HUDEP-2 (cell line): Measurements from ENCODE around the gene TMSB10.
A peak's percentile ranks its signal among the peaks of the same experiment; 100 is the strongest.

ENCODE experiments used
- DNase-seq, 76 experiments: peaks; one replicate each; lab custom pipeline; 2025; ENCODE audit not compliant: unreplicated experiment in 76 of 76; lab: John Stamatoyannopoulos, UW

Gene TMSB10

DNA sequence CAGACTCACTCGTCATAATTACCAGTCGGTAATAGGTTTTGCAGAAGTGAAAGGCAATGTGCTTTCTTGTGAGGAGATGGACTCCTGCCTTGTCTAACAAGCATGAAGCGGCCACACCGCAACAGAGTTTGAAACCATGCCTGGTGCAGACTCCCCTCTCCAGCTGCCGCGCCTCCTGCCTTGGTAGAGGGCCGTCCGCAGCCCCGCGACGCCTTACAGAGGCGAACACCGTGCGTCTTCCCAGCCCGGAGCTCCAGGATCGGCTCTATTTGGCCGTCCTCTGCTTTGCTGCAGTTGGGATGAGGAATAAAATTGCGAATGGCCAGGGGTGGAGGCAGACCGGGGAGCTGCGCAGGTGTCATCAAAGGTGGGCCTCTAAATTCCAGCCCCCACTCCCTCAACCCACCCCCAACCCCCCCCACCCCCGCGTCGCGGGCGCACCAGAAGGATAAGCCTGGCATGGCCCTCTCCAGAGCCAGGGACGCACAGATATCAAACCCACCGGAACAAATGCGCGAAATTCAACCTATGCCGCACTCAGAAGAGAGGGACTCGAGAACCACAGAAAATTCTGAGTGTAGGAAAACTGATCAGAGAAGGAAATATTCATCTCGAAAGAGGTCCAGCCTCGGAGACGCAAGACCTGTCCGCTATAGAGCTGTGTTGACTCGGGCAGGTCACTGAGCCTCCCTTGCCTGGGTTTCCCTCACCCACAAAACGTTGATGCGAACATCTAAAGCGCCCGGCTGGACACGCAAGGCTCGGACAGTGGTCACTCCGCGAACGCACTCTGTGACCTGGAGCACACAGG, 25.7 kb upstream of the TMSB10 start:
- DNase-seq = no peak

GRCh38 chr2:84880395-84880644, 25.1 kb upstream of the TMSB10 start:
- DNase-seq = no peak

DNA sequence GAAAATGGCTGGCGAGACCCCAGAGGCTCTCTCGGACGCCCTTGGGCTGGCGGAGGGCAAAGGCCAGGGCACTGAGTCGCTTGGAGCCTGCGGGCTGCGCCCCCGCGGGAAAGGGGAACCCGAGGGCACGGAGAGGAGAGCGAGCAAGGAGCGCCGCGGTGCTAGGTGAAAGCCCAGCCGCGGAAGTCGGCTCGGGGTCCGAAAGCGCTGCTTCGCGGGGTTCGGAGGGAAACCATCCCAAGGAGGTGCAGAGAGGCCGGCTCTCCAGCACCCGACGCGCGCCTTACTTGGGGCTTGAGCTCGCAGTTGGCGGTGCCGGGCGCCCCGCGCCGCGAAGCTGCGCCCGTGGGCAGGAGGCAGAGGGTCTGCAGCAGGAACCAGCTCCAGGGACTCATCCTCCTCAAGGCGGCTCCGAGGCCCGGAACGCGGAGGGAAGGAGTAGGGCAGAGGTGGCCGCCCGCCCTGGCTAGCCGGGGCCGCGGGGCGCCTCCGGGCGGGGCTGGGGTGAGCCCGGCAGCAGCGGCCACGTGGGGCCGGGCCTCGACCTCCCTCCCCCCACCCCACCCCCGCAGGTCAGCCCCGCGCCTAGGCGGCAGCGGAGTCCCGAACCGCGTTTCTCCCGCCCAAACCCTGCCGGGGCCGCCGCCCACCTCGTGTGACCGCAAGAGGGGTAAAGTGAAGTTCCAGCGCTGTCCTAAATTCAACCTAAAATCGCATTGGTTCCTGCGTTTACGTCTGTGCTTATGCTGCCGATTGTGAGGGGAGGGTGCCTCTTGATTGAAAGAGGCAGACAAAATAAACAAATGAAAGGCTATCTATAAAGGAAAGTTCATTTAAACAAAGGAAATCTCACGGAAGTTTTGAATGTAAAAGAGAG, 24.6 kb upstream of the TMSB10 start, which contains the start of gene TRABD2A:
TRABD2A (minus strand) TSS at position 440 of the 877 bp plus-strand sequence; CDS start at position 395, 45 bp downstream.
- DNase-seq = peak in 25 of 76 experiments; percentile 8 to 51 (median 25)

- peak in 71 of 76 experiments; percentile 7 to 82 (median 57) for DNase-seq
Observed at GRCh38 chr2:84881581-84882413, 23.7 kb upstream of the TMSB10 start.

DNA sequence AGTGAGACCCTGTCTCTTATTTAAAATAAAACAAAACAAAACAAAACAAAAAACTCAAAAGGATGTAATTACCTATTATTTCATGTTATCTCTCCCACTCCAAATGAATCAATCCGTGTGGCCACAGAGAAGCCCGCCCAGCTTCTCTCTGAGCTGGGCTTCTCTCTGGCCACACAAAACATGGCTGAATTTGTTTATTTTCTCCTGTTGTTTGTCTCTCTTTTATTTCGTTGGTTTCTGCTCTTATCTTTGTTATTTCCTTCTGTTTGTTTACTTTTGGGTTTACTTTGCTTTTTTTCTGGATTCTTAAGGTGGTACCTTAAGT, 23.1 kb upstream of the TMSB10 start:
- no peak for DNase-seq

- DNase-seq = no peak
Observed at GRCh38 chr2:84882775-84883550, 22.5 kb upstream of the TMSB10 start.

GRCh38 chr2:84884449-84884848, 21.0 kb upstream of the TMSB10 start:
- DNase-seq = no peak

DNA sequence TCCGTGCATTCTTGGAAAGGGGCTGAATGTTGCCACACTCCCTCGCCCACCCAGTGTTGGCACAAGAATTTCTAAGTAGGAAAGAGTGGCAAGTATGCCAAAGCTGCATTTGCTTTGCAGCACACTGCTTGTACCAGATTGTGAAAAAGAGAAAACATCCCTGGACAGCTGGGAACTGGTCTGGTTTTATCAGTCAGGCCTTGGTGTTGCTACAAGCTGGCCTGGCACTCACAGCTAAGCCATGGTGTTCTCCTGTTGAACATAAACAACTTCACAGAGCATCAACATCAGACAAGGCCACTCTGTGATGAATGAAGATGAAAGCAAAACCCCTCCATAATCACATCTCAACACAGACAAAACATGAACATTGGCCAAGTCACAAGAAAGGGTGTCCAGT, 20.3 kb upstream of the TMSB10 start:
- no peak for DNase-seq

- no peak for DNase-seq
Observed at GRCh38 chr2:84886791-84887190, 18.7 kb upstream of the TMSB10 start.

DNA sequence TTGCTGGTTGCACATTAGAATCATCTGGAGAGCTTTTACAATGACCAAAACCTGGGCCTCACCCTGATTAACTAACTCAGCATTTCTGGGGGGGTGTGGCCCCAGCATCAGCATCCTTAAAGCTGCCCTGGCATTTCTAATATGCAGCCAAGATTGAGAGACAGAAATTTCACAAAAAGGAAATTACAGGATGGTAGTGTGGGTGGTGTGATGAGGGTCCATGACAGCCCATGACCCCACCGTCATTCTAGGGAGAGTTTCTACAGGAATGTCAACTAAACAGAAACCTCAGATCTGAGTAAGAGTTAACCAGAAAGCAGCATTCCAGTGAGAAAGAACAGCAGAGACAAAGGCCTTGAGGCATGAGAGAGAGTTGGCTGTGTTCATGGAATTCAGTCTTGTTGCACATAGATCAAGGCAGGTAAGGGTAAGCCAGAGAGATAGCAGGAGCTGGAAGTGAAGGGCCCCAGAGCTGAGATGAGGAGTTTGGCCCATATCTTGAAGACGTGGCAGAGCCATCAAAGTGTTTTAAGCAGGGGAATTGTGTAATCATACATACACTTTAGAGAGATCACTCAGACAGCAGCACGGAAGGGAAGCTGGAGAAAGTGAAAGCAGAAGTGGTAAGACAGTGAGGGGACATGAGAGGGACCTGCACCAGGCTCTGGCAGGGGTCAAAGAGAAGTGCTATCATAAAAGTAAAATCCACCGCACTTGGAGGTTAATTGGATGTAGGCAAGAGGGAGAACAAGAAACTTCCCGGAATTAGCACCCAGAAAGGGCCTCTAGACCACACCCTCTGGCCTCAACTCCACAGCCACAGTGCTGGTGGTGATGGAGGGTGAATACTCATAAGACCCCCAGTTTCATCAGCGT, 16.8 kb upstream of the TMSB10 start:
- DNase-seq = peak in 8 of 76 experiments; percentile 2 to 23 (median 14)

DNA sequence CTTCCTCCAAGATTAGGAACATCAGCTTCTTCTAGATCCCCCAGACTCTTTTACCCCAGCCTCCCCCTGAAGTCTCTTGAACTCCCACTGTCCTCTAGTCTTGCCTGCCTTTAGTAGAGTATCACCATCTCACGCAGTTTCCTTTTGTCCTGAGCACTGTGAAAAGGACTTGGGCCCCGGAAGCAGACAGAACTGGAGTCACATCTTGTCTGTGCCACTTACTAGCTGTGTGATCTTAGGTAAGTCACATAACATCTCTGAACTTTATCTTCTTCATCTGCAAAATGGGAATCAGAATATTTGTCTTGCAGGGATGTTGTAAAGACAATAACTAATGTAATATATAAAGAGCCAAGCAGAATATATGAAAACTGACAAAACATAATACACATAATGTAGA, 16.1 kb upstream of the TMSB10 start:
- DNase-seq = no peak

DNA sequence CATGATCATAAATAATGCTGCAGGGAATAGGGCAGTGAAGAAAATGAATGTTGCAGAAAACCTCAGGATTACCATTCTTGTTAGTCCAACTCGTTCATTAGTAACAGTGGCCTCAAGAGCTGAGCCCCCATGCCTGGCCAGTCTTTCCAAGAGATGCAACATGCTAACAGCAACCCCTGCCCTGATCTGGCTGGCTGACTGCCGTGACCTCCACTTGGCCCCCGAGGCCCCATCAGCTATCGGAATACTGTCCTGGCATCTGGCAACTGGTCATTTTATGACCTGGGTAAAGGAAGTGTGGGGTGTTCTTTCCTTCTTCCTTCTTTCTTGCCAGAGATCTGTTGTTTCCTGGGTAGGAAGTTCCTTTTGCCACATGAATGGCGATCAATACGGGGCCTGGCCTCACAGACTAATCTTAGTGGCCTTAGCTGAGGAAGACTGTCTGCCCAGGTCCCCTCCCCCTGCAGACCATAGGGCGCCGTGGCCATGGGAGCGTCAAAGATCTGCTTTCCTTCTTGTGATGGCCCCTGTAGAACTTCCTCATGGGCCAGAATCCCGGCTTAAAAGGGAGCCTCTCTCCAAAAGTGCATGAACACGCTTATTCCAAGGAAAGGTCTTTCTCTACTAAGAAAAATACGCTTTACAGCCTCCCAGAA, 14.0 kb upstream of the TMSB10 start:
- no peak for DNase-seq

DNA sequence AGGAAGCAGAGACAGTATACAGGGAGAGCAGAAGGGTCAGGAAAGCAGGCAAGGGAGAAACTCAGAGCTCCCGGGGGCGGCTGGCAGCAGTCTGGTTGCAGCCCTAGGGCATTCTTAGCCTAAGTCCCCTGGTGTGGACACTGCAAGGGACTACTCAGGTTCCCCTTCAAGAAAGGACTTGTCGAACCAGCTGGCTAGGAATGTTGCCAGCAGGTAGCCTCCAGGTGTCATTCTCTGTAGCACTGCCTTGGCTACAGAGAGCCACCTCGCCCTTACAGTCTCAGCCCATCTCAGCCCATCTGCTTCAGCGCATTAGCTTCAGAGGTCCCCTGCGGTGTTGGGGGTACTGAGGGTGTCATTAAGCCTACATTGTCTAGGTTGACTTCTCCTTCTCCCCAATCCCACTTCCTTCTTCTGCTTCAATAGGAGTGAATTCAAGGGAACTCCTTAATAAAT, 11.3 kb upstream of the TMSB10 start:
- no peak for DNase-seq

DNA sequence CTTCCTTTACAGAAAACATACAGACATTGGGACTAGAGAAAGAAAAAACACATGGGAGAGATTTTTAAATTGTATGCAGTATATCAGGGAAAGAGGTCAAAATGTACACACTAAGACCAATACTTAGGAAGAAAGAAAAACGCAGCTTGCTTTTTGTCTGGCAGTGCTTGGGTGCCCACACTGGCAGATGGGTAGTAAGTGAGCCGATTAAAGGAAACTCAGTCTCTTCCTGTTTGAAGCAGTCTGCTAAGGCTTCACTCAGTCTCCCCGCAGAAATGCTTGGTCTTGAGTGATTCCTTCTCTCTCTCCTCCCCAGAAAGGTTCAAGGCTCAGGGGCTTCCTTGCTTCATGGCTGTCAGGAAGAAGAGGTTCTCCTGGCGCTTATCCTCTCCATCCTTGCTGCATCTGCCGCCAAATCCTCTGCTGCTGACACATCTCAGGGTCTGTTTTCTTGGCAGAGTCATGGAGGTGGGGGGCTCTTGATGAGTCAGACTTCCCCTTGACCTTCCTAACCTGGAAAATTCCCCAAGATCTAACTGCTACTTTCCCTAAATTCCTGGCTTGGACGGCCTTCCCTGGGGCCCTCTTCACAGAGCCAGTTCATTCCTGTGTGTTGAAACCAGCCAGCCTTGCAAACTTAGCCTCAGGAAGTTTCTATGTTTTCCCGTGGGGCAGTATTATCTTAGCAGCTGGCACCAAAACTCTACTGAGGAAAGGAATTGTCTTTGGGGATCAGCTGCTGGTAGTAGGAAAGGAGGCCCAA, 10.5 kb upstream of the TMSB10 start:
- peak in 1 of 76 experiments; percentile 9 for DNase-seq

- DNase-seq = no peak
Observed at GRCh38 chr2:84896567-84896966, 8.9 kb upstream of the TMSB10 start.

DNA sequence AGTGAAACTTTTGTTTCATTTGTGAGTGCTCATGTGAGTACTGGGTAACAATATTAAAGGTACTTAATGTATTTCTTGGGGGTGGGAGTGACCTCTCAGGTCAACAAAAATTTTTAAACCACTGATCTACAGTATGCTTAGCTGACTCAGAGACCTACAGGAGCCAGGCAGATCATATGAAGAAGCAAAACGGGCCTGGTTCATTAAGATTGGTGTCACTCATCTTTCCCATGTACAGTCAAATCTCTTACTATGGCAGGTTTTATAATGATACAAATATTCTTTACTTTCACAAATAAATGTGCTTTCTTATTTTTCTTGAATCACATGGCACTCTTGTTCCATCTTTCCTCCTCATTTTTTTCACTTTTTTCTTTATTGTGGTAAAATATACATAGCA, 7.7 kb upstream of the TMSB10 start:
- no peak for DNase-seq

DNA sequence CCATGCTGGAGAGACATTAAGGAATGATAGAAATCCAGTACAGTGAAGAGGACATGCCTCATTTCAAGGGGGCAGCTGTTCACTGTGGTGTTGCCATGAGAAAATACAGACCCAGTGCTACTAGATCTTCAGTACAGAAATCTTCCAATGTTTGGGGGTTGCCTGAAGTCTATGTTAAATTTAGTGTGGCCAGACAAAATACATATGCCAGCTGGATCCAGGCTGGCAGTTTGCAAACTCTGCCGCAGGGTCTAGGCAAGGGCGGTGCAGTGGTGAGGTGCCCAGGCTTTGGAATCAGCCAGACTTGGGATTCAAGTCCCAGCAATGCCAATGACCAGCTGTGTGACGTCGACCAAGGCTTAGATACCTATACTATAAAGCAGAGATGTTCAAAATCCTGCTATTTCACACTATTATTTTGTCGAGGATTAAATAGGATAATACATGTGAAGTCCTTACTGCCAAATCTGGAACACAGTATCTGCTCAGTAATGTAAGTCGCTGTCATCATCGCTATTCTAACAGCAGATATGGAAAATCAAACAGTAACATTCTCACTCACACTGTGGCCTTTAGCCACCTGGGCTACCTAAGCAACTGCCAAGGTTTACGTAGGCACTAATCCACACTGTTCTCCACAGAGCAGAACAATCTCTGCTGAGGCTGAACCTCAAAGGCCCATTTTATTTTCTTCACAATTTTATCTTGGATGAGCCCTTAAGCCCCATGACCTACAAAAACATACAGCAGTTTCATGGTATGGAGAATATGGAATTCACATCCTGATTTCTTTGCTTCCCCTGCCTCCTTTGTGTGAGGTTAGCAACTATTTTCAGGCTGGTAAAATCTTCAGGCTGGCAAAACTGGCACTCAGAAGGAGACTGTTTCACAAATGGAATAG, 5.9 kb upstream of the TMSB10 start:
- DNase-seq = no peak
